SK-N-SH treated with all-trans-retinoic acid at 6 μM for 48 hours (cell line): ENCODE data around the gene CTRB1.

Source experiments
- ARNTL ChIP-seq: fragments of 450-650 bp; formaldehyde crosslinking; IDR thresholded peaks from 2 replicates; pipeline ENCODE4 v1.5.0; 2020; ENCODE audit warnings: low read depth, mild to moderate bottlenecking, moderate library complexity, borderline replicate concordance
- GLIS3 ChIP-seq: fragments of 250-450 bp; sonication (Bioruptor Pico); IDR thresholded peaks from 2 replicates; pipeline ENCODE4 v1.5.0; 2020; ENCODE audit warnings: mild to moderate bottlenecking, moderate library complexity
- RARB ChIP-seq: fragments of 250-450 bp; sonication (Bioruptor Pico); IDR thresholded peaks from 2 replicates; pipeline ENCODE4 v1.8.0; 2021; ENCODE audit warnings: mild to moderate bottlenecking, moderate library complexity
- ZFP3 ChIP-seq: fragments of 250-450 bp; sonication (Bioruptor Pico); IDR thresholded peaks from 2 replicates; pipeline ENCODE4 v1.5.0; 2020; ENCODE audit warnings: mild to moderate bottlenecking, moderate library complexity
- ZFP30 ChIP-seq: fragments of 450-650 bp; formaldehyde crosslinking; IDR thresholded peaks from 2 replicates; pipeline ENCODE4 v1.5.0; 2022; ENCODE audit warnings: mild to moderate bottlenecking, moderate library complexity
- ZNF70 ChIP-seq: fragments of 450-650 bp; formaldehyde crosslinking; IDR thresholded peaks from 2 replicates; pipeline ENCODE4 v1.5.0; 2020; ENCODE audit warnings: mild to moderate bottlenecking, moderate library complexity
- TF ChIP-seq, protein P1 (sequence below): fragments of 250-450 bp; sonication (Bioruptor Pico); IDR thresholded peaks from 2 replicates; pipeline ENCODE4 v1.8.0; 2020; ENCODE audit warnings: mild to moderate bottlenecking, moderate library complexity, borderline replicate concordance
- TF ChIP-seq, protein P2 (sequence below): fragments of 250-450 bp; sonication (Bioruptor Pico); IDR thresholded peaks from 2 replicates; pipeline ENCODE4 v1.5.0; 2020; ENCODE audit warnings: mild to moderate bottlenecking, moderate library complexity
- TF ChIP-seq, protein P3 (sequence below): fragments of 250-450 bp; sonication (Bioruptor Pico); IDR thresholded peaks from 2 replicates; pipeline ENCODE4 v1.8.0; 2021; ENCODE audit warnings: low read depth, mild to moderate bottlenecking, moderate library complexity, borderline replicate concordance

DNA sequence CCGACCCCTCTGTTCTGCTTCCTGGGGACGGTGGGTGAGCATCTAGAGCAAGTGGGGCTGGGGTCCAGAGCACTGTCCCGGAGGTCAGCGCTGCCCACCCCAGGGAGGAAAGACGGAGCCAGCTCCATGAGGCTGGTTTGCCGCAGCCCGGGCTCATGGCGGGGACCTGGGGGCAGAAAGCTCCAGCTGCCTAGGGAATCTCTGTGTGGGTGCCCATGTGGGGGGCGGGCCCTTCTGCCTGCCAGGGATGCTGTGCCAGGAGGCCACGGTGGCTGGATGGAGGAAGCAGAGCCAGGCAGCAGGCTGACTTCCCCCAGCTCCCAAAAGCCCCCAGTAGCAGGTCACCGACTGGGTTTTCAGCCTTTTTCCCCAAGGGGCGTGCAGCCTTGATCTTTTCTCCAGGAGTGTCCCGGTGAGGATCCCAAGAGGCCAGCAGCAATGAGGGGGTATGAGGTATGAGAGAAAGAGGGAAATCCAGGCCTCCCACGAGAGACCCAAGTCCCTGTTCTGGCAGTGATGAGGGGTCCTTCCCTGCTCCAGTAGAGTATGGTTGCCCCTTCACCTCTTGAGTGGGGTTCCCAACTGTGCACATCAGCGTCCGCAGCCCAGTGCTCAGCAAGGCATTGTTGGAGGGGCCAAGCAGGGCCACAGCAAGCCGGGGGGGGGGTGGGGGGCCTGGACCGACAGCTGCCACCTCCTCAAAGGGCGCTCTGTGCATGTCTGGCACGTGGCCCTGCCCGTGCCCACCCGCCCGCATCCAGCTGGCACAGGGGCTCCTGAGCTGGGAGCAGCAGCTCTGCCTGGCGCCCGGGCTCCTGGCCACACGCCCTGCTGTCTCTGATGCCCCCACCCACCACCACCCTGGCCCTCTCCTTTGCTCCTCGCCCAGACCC, 48.2 kb downstream of the CTRB1 start:
- TF ChIP-seq ZFP3 (CRISPR knock-in tag) (no peak), ARNTL (no peak), RARB (CRISPR knock-in tag) (no peak), ZNF70 (CRISPR knock-in tag) (no peak), GLIS3 (CRISPR knock-in tag) (no peak), ZFP30 (CRISPR knock-in tag) (no peak)
- TF ChIP-seq, protein P1, sequence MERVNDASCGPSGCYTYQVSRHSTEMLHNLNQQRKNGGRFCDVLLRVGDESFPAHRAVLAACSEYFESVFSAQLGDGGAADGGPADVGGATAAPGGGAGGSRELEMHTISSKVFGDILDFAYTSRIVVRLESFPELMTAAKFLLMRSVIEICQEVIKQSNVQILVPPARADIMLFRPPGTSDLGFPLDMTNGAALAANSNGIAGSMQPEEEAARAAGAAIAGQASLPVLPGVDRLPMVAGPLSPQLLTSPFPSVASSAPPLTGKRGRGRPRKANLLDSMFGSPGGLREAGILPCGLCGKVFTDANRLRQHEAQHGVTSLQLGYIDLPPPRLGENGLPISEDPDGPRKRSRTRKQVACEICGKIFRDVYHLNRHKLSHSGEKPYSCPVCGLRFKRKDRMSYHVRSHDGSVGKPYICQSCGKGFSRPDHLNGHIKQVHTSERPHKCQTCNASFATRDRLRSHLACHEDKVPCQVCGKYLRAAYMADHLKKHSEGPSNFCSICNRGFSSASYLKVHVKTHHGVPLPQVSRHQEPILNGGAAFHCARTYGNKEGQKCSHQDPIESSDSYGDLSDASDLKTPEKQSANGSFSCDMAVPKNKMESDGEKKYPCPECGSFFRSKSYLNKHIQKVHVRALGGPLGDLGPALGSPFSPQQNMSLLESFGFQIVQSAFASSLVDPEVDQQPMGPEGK (CRISPR knock-in tag) = no peak
- TF ChIP-seq, protein P2, sequence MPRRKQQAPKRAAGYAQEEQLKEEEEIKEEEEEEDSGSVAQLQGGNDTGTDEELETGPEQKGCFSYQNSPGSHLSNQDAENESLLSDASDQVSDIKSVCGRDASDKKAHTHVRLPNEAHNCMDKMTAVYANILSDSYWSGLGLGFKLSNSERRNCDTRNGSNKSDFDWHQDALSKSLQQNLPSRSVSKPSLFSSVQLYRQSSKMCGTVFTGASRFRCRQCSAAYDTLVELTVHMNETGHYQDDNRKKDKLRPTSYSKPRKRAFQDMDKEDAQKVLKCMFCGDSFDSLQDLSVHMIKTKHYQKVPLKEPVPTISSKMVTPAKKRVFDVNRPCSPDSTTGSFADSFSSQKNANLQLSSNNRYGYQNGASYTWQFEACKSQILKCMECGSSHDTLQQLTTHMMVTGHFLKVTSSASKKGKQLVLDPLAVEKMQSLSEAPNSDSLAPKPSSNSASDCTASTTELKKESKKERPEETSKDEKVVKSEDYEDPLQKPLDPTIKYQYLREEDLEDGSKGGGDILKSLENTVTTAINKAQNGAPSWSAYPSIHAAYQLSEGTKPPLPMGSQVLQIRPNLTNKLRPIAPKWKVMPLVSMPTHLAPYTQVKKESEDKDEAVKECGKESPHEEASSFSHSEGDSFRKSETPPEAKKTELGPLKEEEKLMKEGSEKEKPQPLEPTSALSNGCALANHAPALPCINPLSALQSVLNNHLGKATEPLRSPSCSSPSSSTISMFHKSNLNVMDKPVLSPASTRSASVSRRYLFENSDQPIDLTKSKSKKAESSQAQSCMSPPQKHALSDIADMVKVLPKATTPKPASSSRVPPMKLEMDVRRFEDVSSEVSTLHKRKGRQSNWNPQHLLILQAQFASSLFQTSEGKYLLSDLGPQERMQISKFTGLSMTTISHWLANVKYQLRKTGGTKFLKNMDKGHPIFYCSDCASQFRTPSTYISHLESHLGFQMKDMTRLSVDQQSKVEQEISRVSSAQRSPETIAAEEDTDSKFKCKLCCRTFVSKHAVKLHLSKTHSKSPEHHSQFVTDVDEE (CRISPR knock-in tag) = no peak
- TF ChIP-seq, protein P3, sequence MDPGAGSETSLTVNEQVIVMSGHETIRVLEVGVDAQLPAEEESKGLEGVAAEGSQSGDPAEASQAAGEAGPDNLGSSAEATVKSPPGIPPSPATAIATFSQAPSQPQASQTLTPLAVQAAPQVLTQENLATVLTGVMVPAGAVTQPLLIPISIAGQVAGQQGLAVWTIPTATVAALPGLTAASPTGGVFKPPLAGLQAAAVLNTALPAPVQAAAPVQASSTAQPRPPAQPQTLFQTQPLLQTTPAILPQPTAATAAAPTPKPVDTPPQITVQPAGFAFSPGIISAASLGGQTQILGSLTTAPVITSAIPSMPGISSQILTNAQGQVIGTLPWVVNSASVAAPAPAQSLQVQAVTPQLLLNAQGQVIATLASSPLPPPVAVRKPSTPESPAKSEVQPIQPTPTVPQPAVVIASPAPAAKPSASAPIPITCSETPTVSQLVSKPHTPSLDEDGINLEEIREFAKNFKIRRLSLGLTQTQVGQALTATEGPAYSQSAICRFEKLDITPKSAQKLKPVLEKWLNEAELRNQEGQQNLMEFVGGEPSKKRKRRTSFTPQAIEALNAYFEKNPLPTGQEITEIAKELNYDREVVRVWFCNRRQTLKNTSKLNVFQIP = no peak
